HepG2 (cell line): ENCODE measurements around the gene CNBD2. TPM values are rescaled to one million over a fixed set of nuclear protein-coding genes. Genes with fewer than 3 reads are reported as not detected.
A peak's percentile ranks its signal among the peaks of the same experiment; 100 is the strongest.

Source experiments
- ATAC-seq: fragments of 200-7000 bp; cut with Tn5 transposase; 3 replicates; pipeline ENCODE4 v1.9.1; 2020; ENCODE audit warnings: mild to moderate bottlenecking, moderate library complexity
- BruUV-seq: library from RNA; stranded (reverse); fragments of 400-500 nt; replicated peaks from 2 replicates; lab custom pipeline; 2021; lab: Mats Ljungman, UMichigan
- CTCF ChIA-PET: fragments of 300-600 bp; formaldehyde crosslinking; extraction: SDS; loops from one replicate; lab custom pipeline; 2021; ENCODE audit warnings: low total read pairs, inconsistent platforms, low intra/inter-chr PET ratio; lab: Yijun Ruan, JAX
- POLR2A ChIA-PET: fragments of 350-600 bp; sonication (Branson Sonifier 250); formaldehyde crosslinking; loops from one replicate; lab custom pipeline; 2020; ENCODE audit warnings: antibody characterized with exemption, inconsistent platforms; lab: Yijun Ruan, JAX
- DNase-seq: peaks from one replicate; pipeline ENCODE4 v3.0.0-alpha.2; 2015; ENCODE audit warnings: low spot score
- FAIRE-seq: peaks from 3 replicates; lab custom pipeline; 2011; peaks lifted over from hg19 to GRCh38; lab: Jason Lieb, UNC
- H2AFZ ChIP-seq: one replicate; pipeline ENCODE4 v1.6.1; 2011; ENCODE audit warnings: low read length, inconsistent platforms
- H3K27ac ChIP-seq: fragments of 300-600 bp; 3 replicates; pipeline ENCODE4 v1.8.0; 2011; ENCODE audit warnings: mixed run types, mild to moderate bottlenecking, mixed read lengths, low read length, inconsistent platforms; ENCODE audit not compliant: insufficient read depth; ENCODE audit errors: extremely low read length
- H3K27me3 ChIP-seq, 2 experiments: fragments of 200-600 bp in 1 of 2; 2 replicates in 1 of 2; 3 replicates in 1 of 2; pipeline versions ENCODE4 v1.6.0 to v1.8.0; 2011; ENCODE audit warnings: low read length in 2 of 2, mild to moderate bottlenecking in 2 of 2, moderate library complexity in 2 of 2, inconsistent platforms in 1 of 2; ENCODE audit not compliant: insufficient read depth in 2 of 2, control insufficient read depth in 1 of 2
- H3K36me3 ChIP-seq, 2 experiments: fragments of 200-600 bp in 1 of 2; replicated peaks in 1 of 2; 2 replicates in 1 of 2; 3 replicates in 1 of 2; pipeline versions ENCODE4 v1.5.1 to v1.8.0; 2011; ENCODE audit warnings: low read length in 2 of 2, inconsistent platforms in 1 of 2; ENCODE audit not compliant: insufficient read depth in 2 of 2, control insufficient read depth in 1 of 2
- H3K4me1 ChIP-seq: 2 replicates; pipeline ENCODE4 v1.5.1; 2012; ENCODE audit warnings: low read length, inconsistent platforms; ENCODE audit not compliant: insufficient read depth
- H3K4me2 ChIP-seq: 2 replicates; pipeline ENCODE4 v1.6.0; 2011; ENCODE audit warnings: low read depth, low read length, inconsistent platforms
- H3K4me3 ChIP-seq, 3 experiments: fragments of 200-600 bp in 1 of 3; sonication (generic), shearing (Covaris generic) in 1 of 3; replicated peaks in 1 of 3; 2 replicates each; pipeline ENCODE4 v1.5.1; 2011 to 2016; ENCODE audit warnings: low read length in 3 of 3, inconsistent platforms in 2 of 3, low read depth in 2 of 3, mild to moderate bottlenecking in 2 of 3, control low read depth in 1 of 3, mixed read lengths in 1 of 3; ENCODE audit not compliant: insufficient read depth in 1 of 3
- H3K79me2 ChIP-seq: one replicate; pipeline ENCODE4 v1.6.1; 2011; ENCODE audit warnings: low read length, inconsistent platforms; ENCODE audit not compliant: insufficient read depth
- H3K9ac ChIP-seq: 2 replicates; pipeline ENCODE4 v1.6.0; 2011; ENCODE audit warnings: mild to moderate bottlenecking, low read depth, low read length, inconsistent platforms; ENCODE audit not compliant: insufficient read depth
- H3K9me3 ChIP-seq: 2 replicates; pipeline ENCODE4 v1.5.1; 2012; ENCODE audit warnings: mild to moderate bottlenecking, low read length
- H4K20me1 ChIP-seq: 2 replicates; pipeline ENCODE4 v1.6.0; 2011; ENCODE audit warnings: inconsistent platforms, mild to moderate bottlenecking, low read length, moderate library complexity; ENCODE audit not compliant: insufficient read depth
- CEBPB ChIP-seq: IDR thresholded peaks from 2 replicates; pipeline ENCODE4 v1.6.1; 2011; ENCODE audit warnings: low read depth, low read length, improper control_type of control experiment, borderline replicate concordance
- CEBPG ChIP-seq: IDR thresholded peaks from 2 replicates; pipeline ENCODE4 v1.6.1; 2016
- JDP2 ChIP-seq: sonication (generic); formaldehyde crosslinking; IDR thresholded peaks from 2 replicates; pipeline ENCODE4 v1.8.1; 2022; ENCODE audit warnings: missing genetic modification reagents, borderline replicate concordance
- WGBS: methylation state at CpG from one replicate; pipeline ENCODE4 v1.1.6; 2017; ENCODE audit warnings: low lambda C conversion rate; 5-methylcytosine and 5-hydroxymethylcytosine counted together
- in situ Hi-C: cut with HindIII; loops from 2 replicates; pipeline ENCODE4 v1.10.0; 2017; ENCODE audit warnings: low pct_unique_long_range_greater_than_20kb; ENCODE audit not compliant: extremely low pct_ligation_motif_present
- intact Hi-C: fragments of 100-400 bp; cut with micrococcal nuclease; formaldehyde crosslinking; loops from one replicate; pipeline ENCODE4 v1.10.0; 2022; ENCODE audit not compliant: unreplicated experiment
- polyA plus RNA-seq, 8 experiments: library from polyadenylated mRNA; depleted of rRNA in 3 of 8; stranded (reverse) in 7 of 8; unstranded in 1 of 8; fragments of >200 nt; fragmentation: Illumina TruSeq in 4 of 8; extraction: Trizol in 4 of 8; gene quantifications; 2 replicates each; pipeline versions ENCODE4 v1.2.1 to v1.2.3, GENCODE V29; 2011 to 2016; ENCODE audit warnings: low read depth in 4 of 8, missing spikeins in 1 of 8, mixed read lengths in 1 of 8; ENCODE audit not compliant: insufficient read depth in 1 of 8
- total RNA-seq, 5 experiments: library from RNA; depleted of rRNA; stranded (reverse); fragments of >200 nt; fragmentation: Illumina TruSeq; extraction: Trizol; gene quantifications; 2 replicates each; pipeline ENCODE4 v1.2.3, GENCODE V29; 2016; ENCODE audit warnings: low read depth in 1 of 5
- TF ChIP-seq, protein P1 (sequence below): sonication (generic); formaldehyde crosslinking; IDR thresholded peaks from 2 replicates; pipeline ENCODE4 v1.4.0; 2020; ENCODE audit warnings: missing genetic modification reagents
- TF ChIP-seq, protein P2 (sequence below), 2 experiments: sonication (generic) in 1 of 2; formaldehyde crosslinking in 1 of 2; IDR thresholded peaks; 2 replicates each; pipeline versions ENCODE4 v1.4.0 to v1.6.1; 2018 to 2020; ENCODE audit warnings: missing genetic modification reagents in 2 of 2, borderline replicate concordance in 1 of 2, low read depth in 1 of 2, mild to moderate bottlenecking in 1 of 2, missing biosample characterization in 1 of 2

Gene CNBD2
- total and polyA plus RNA-seq, 2 of the 13 experiments (the other 11 are each of a cell fraction or from before 2014, with no cell fraction given) = 12.4 to 22.8 TPM

DNA sequence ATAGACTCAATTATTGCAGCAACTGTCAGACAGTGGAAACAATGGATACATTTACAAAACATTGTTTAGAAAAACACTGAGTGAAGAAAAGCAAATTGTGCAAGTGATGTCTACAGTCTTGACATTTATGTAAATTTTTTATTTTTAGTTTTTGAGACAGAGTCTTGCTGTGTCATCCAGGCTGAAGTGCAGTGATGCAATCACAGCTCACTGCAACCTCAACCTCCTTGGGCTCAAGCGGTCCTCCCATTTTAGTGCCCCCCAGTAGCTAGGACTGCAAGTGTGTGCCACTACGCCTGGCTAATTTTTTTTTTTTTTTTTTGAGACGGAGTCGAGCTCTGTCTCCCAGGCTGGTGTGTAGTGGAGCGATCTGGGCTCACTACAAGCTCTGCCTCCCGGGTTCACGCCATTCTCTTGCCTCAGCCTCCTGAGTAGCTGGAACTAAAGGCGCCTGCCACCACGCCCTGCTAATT lies 9.7 kb downstream of the CNBD2 start:
- WGBS = 50% methylated on average over 9 of the region's 9 CpGs
- intact Hi-C loops = no loop called here
- Histone ChIP-seq H3K4me3 (no peak overlapping the region), H3K9ac (no peak overlapping the region), H3K27ac (no peak overlapping the region), H3K79me2 (no peaks in the 10 kb centered on the region), H2AFZ (no peak overlapping the region), H3K27me3 (peaks cover 6 to 52% of the 10 kb centered on the region in 2 experiments), H4K20me1 (no peaks in the 10 kb centered on the region), H3K36me3 (no peaks in the 10 kb centered on the region), H3K4me1 (no peaks in the 10 kb centered on the region), H3K9me3 (no peaks in the 10 kb centered on the region), H3K4me2 (no peak overlapping the region)
- no peak for DNase-seq
- peak; percentile 66 for FAIRE-seq
- BruUV-seq = no TSS peak
- ATAC-seq = no peak
- CTCF ChIA-PET = no interaction called here
- in situ Hi-C loops = no loop called here
- POLR2A ChIA-PET = interaction anchor here (1.6 kb wide), 1 partner anchor 24 kb away, joined by 4 read pairs; the partner anchor contains the start of gene SCAND1
- TF ChIP-seq JDP2 (CRISPR knock-in tag) = no peak
- peak; percentile 43; the same call in 1 of the 2 replicates for TF ChIP-seq CEBPG (CRISPR knock-in tag)
- TF ChIP-seq, protein P1, sequence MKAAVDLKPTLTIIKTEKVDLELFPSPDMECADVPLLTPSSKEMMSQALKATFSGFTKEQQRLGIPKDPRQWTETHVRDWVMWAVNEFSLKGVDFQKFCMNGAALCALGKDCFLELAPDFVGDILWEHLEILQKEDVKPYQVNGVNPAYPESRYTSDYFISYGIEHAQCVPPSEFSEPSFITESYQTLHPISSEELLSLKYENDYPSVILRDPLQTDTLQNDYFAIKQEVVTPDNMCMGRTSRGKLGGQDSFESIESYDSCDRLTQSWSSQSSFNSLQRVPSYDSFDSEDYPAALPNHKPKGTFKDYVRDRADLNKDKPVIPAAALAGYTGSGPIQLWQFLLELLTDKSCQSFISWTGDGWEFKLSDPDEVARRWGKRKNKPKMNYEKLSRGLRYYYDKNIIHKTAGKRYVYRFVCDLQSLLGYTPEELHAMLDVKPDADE (CRISPR knock-in tag) = no peak
- TF ChIP-seq, protein P2, sequence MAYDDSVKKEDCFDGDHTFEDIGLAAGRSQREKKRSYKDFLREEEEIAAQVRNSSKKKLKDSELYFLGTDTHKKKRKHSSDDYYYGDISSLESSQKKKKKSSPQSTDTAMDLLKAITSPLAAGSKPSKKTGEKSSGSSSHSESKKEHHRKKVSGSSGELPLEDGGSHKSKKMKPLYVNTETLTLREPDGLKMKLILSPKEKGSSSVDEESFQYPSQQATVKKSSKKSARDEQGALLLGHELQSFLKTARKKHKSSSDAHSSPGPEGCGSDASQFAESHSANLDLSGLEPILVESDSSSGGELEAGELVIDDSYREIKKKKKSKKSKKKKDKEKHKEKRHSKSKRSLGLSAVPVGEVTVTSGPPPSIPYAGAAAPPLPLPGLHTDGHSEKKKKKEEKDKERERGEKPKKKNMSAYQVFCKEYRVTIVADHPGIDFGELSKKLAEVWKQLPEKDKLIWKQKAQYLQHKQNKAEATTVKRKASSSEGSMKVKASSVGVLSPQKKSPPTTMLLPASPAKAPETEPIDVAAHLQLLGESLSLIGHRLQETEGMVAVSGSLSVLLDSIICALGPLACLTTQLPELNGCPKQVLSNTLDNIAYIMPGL (CRISPR knock-in tag; IDR thresholded peaks at IDR 0.05; ENCODE audit: borderline replicate concordance in 1 of 2, low read depth in 1 of 2) = no peak
- TF ChIP-seq CEBPB = peak; percentile 69
